GM18508 (cell line): ENCODE measurements around the gene CDK16.

Experiments used
- ATAC-seq: cut with Tn5 transposase; IDR thresholded peaks from one replicate; pipeline ENCODE4 v1.9.1; 2021; ENCODE audit warnings: moderate number of reproducible peaks; ENCODE audit not compliant: insufficient read depth, unreplicated experiment

Gene CDK16

DNA sequence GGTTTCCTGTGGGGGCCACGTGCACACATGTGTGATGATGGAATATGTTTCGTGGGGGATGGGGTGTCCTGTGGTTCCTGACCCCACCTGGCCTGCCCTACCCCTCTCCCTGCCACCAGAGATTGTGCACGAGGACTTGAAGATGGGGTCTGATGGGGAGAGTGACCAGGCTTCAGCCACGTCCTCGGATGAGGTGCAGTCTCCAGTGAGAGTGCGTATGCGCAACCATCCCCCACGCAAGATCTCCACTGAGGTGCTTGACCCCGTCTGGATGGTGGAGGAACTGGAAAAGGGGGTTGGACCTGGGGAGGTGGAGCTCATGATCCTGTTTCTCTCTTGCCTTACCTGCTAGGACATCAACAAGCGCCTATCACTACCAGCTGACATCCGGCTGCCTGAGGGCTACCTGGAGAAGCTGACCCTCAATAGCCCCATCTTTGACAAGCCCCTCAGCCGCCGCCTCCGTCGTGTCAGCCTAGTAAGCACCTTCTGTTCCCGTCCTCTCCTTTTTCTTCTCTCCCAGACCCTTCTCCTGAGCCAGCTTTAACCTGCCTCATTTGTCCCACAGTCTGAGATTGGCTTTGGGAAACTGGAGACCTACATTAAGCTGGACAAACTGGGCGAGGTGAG is 5.9 kb downstream of the CDK16 start:
- no peak for ATAC-seq

DNA sequence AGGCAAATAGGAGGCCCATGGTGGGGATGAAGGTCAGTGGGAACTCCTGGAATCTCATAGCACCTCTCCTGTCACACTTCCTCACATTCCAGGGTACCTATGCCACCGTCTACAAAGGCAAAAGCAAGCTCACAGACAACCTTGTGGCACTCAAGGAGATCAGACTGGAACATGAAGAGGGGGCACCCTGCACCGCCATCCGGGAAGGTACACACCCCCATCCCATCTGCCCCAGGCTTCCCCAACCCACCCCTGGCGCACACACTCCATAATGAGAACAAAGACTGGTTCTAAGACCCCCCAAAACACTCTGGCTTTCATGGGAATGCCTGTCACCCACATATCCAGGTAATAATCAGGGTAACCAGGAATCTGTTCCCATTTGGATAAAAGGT is 6.4 kb downstream of the CDK16 start:
- ATAC-seq, result no peak

DNA sequence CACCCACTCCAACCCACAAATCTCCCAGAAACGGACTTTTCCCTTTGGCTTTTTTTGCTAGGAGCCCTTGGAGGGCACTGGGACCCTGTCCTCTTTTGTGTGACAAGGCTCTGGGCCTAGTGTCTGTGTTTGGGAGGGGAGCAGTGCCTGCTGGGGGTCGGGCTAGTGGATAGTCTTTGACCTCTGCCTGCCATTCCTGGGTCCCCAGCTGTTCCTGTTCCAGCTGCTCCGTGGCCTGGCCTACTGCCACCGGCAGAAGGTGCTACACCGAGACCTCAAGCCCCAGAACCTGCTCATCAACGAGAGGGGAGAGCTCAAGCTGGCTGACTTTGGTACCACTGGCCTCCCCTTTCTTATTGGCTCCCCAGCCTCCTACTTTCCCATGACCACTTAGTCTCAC is 7.6 kb downstream of the CDK16 start:
- no peak for ATAC-seq

DNA sequence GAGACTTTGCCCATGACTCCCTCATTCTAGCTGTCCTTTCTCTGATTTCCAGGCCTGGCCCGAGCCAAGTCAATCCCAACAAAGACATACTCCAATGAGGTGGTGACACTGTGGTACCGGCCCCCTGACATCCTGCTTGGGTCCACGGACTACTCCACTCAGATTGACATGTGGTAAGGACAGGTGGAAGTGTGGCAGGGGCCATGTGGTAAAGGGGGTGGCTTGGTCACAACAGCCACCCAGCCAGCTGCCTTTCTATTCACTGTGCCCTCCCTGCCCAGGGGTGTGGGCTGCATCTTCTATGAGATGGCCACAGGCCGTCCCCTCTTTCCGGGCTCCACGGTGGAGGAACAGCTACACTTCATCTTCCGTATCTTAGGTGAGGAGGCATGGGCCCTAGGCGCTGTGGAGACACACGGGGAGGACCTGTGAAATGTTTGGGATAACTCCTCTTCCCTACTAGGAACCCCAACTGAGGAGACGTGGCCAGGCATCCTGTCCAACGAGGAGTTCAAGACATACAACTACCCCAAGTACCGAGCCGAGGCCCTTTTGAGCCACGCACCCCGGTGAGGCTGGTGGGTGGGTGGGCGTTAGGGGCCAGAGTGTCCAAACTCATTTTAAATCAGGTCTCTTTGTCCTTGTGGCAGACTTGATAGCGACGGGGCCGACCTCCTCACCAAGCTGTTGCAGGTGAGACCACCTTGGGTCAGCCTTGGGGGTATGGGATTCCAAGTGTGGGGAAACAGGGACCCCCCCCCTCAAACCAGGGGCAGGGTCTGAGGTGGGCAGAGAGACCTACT is 8.3 kb downstream of the CDK16 start:
- no peak for ATAC-seq

DNA sequence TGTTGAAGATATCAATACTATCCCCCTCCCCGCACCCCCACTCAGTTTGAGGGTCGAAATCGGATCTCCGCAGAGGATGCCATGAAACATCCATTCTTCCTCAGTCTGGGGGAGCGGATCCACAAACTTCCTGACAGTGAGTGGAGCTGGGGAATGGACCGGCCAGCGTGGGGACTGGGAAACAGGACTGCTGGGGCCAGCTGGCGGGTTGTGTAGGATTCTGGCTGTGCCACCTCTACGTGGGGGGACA is 8.8 kb downstream of the CDK16 start:
- no peak for ATAC-seq

DNA sequence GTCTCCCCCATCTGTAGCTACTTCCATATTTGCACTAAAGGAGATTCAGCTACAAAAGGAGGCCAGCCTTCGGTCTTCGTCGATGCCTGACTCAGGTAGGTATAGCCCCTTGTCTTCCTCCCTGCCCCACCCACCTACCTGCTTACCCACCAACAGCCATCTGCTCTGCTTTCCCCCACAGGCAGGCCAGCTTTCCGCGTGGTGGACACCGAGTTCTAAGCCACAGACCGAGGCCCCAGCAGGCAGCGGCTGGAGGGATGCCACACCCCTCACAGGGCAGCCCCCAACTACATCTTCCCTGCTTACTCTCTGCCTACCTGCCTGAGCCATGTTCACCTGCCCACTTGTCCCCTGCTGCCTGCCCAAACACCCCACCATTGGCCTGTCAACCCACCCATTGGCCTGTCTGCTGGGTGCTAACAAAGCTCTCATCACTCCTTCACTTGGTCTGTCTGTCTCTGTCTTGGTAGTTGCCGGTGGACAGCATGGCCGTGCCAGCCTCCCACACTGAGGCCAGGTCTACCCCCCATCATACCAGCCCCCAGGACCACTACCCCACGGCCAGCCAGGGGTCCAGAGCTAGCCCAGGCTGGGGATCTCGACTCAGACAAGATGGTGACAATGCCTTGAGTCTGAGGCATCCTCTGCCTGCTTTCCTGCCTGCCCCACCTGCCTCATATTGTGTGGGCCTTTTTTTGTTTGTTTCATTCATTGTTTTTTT is 10.2 kb downstream of the CDK16 start:
- no peak for ATAC-seq

DNA sequence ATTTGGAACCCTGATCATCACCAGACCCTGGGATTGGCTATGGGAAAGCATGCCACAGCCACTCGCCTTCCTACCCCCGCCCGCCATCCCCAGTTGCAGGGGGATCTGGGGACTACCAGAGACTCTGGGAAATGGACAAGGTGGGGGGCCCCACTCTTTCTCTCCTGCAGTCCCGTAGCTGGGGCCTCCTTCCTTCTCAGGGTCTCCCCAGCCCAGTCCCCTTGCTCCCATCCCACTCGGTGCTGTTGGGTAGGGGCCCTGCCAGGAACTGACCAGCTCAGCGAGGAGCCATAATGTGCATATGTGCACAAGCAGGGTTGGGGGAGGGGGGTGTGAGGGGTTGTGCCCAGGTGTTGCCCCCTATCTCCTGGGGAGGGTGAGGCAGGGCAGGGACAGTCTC is 10.9 kb downstream of the CDK16 start:
- ATAC-seq, result no peak

DNA sequence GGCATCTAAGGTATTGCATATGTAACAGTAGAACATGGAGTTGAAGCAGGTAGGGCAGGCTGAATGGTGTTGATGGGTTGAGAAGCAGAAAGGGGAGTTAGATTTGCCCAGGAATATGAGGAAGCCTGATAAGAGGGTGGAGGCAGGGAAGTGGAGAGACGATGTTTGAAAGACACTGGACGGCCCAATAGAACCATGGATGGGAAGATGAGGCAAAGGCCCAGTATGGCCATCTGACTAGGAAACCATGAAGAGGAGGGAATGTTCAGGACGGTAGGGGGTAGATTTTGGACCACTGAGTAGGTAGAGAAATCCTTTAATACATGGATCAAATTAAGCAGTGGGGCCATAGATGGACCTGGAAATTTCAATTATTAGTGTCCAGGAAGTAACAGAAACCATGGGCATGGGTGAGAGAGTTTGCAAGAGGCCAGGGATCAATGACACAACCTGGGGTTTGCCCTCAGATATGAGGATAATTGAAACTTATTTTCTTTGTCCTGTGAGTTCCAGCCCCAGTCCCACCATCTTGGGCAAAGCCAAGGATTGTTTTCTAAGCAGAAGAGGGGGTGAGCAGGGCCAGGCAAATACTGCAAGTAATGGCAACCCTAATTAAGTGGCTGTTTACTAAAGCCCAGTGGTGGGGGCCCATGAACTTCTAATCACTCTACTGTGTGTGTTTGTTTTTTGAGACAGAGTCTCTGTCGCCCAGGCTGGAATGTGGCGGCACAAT is 11.8 kb downstream of the CDK16 start:
- no peak for ATAC-seq

DNA sequence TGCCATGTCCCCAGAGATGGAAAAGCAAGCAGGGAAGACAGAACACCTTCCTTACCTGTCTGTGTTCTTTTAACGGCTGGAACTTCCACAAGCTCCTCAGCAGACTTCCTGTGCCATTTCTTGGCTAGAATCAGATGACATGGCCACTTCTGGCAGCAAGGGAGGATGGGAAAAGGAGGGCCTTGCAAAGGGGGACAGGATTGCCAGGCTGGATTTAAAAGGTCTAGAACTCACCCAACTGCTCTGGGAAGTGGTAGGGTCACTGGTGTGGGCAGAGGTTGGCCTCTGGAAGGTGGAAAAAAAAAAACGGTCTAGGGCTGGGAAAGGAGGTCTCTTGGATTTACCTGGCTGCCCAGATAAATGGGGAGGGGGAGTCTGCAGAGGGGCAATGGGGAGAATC is 12.7 kb downstream of the CDK16 start:
- no peak for ATAC-seq

DNA sequence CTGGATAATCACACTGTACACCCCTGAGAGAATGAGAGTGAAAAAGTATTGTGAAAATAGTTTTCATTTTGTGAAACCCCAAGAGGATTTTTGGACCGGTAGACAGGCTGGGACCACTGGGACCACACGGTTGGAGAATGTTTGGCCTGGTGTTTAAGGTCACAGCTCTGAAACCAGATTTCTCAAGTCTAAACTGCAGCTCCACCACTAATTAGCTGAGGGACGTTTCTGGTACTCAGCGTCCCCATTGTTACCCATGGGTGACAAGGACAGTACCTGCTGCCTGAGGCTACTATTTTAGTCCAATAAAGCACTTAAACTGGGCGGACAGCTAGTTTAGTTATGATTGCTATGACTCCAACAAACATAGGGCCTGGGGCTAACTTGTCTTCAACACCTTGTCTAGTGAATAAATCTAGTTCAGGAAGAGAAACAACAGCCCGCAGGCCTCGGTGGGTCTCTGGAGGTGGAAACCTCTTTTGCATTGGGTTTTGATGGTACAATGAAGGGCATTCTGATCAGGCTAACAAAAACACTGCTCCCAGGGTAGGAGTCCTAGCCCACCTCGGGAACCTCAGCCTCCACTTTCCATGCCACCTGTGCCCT is 13.8 kb downstream of the CDK16 start:
- ATAC-seq, result no peak

DNA sequence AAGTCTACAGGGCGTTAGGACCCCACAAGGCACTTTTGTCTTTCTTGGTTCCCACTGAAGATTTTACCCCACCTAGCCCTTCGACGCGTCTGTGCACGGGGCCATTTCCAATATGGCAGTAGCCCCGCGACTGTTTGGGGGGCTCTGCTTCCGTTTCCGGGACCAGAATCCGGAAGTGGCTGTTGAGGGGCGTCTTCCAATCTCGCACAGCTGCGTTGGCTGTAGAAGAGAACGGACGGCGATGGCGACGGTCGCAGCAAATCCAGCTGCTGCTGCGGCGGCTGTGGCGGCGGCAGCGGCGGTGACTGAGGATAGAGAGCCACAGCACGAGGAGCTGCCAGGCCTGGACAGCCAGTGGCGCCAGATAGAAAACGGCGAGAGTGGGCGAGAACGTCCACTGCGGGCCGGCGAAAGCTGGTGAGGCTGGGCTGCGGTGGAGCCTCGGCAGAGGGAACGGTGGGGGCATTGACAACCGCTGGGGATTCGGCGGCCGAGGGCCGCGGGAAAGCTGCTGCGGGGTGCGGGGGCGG is 14.4 kb downstream of the CDK16 start, which contains the start of gene USP11:
TSS of gene USP11 (plus strand) at position 207 of the 530 bp plus-strand sequence. CDS start at position 242, 35 bp downstream.
- ATAC-seq, result no peak

DNA sequence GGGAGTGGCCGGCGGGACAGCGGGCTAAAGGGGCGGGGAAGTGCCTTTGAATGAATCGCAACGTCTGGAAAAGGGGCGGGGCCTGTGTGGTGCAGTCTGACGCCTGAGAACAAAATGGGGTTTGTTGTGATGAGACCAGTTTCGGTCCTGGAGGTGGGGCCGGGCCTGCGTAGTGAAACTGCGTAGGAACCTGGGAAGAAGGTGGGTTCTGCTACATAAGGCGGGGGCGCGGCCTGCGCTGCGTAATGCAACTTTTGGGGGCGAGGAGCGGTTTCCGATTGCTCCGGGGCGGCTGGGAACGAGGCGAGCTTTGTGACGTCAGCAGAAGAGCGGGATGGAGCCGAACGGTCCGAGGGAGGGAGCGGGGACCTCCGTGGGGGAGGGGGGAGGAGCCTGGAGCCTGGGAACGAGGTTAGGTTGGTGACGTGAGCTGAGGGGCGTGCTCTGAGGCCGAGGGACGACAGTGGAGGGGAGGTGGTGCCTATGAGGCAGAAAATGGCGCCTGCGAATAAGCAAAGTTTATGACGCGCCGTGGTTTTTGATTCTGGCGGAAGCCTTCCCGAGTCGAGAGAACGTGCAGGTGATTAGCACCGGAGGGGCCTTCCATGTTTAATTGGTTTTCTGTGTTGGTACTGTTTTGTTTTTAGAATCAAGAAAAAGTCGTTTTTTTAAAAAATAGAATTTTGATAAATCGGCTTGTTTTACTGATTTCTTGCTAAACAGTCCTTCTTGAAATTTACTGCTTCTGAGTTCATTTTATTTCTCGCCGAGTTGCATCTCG is 15.0 kb downstream of the CDK16 start:
- ATAC-seq, result peak; percentile 53

DNA sequence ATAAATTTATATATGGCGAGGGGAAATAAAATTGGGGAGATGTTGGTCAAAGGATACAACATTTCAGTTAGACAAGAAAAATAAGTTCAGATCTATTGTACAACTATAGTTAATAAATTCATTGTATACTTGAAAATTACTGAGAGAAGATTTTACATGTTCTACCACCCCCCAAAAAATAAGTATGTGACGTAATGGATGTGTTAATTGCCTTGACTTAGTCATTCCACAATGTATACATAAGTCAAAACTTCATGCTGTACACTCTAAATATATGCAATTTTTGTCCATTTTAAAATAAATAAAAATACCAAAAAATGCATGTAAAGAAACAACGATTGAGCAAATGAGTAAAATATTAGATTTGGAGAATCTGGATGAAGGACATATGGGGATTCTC is 16.1 kb downstream of the CDK16 start:
- ATAC-seq, result no peak

DNA sequence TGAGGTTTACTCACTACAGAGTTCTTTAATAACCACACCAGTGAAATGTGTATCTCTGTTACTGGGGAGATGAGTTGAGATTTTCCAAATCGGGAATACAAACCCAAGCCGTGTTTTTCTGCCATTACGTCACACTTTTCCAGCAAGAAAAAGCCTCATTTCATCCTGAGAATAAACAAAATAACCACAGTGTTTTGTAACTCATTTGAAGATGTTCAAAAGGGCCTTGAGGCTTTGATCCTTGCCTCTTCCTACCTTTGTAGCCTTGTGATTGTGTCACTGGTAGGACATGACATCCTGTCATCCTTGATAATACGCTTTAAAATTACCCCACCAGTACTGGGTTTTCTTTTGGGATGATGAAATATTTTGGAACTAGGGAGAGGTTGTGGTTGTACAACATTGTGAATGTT is 17.2 kb downstream of the CDK16 start:
- ATAC-seq, result no peak

DNA sequence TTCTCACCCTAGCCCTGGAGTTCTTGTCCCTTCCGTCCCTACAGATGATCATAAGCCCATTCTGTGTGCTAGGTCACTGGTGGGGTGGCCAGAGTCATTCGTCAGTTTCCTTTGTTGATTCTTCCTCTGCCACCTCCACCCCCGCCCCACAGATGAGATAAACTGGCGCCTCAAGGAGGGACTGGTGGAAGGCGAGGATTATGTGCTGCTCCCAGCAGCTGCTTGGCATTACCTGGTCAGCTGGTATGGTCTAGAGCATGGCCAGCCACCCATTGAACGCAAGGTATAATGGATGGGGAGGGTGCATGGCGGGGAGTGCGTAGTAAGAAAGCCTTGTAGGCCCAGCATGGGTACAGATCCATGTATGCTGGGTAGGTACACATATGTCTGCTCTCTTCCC is 20.7 kb downstream of the CDK16 start:
- ATAC-seq, result no peak

DNA sequence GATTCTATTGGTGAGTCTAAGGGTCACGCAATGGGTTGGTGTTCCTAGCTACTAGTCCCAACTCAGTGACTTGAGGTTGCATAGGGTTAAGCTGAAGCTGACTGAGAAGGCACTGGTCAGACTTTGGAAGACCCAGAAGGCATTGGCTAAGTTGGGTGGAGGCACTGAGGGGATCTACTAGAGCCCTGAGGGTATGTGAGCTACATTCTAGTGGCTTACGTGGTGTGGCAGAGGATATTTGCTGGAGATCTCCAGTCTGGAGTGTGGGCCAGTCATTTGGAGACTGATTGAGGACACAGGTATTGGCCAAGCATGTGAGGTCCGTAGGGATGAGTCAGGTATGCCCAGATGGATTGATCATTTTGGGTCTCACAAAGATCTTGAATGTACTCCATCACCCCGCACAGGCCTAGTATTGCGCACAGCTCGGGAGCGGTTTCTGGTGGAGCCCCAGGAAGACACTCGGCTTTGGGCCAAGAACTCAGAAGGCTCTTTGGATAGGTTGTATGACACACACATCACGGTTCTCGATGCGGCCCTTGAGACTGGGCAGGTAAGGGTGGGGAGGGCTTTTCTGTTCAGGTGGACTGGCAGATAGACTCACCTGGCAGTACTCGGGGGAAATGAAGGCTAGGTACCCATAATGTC is 21.5 kb downstream of the CDK16 start:
- ATAC-seq, result no peak

DNA sequence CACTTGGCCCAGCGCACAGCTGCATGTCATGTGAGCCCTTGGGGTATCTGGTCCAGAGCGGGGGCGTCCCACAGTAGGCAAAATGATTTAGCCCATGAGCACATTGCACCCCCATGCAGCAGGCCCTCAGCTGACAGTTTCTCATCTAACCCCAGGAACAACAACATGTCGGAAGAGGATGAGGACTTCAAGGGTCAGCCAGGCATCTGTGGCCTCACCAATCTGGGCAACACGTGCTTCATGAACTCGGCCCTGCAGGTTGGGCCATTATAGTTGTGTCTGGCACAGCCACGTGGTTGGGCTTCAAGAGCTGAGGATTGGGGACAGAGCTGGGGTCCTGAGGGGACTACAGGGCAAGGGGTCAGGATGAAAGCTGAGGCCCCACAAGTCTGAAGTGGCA is 22.1 kb downstream of the CDK16 start:
- ATAC-seq, result no peak

DNA sequence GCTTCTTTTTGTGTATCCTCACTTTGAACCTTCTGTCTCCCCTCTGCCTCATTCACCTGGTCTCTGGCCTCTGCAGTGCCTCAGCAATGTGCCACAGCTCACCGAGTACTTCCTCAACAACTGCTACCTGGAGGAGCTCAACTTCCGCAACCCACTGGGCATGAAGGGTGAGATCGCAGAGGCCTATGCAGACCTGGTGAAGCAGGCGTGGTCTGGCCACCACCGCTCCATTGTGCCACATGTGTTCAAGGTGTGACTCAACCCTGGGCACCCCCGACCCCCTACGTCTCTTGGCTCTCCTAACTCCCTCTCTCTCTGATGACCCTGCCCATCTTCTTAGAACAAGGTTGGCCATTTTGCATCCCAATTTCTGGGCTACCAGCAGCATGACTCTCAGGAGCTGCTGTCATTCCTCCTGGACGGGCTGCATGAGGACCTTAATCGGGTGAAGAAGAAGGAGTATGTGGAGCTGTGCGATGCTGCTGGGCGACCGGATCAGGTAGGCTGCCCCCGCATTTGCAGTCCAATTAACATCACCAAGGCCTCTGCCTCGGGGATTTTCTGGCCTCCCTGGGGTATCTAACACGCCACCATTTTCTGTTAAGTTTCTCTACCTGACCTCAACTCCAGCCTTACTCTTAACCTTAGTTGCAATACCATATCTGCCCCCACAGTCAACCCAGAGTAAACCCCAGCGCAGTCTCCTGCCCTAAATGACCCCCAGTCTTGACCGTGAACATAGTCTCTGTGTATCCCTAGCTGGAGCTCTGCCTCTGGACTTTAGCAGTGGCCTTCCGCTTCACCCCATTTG is 22.9 kb downstream of the CDK16 start:
- ATAC-seq, result no peak
